Measurements from ENCODE around the gene TMEM190.

Gene TMEM190

GRCh38 chr19:55353803-55354697, 22.6 kb upstream of the TMEM190 start (continued):
- no peak for TF ChIP-seq ZNF280C (tag by site-specific recombination; IDR thresholded peaks at IDR 0.05)
- TF ChIP-seq ZNF670 (tag by site-specific recombination; IDR thresholded peaks at IDR 0.05; ENCODE audit: low read depth) = no peak
- TF ChIP-seq ZNF473 (tag by site-specific recombination; IDR thresholded peaks at IDR 0.05) = no peak
- TF ChIP-seq ZBTB1 (tag by site-specific recombination; IDR thresholded peaks at IDR 0.05) = no peak
- TF ChIP-seq PRDM1 (tag by site-specific recombination; IDR thresholded peaks at IDR 0.05) = no peak
- peak; percentile 44 for TF ChIP-seq GLIS1 (tag by site-specific recombination; IDR thresholded peaks at IDR 0.05)
- no peak for TF ChIP-seq ZNF677 (tag by site-specific recombination; IDR thresholded peaks at IDR 0.05)
- TF ChIP-seq ZNF16 (tag by site-specific recombination; IDR thresholded peaks at IDR 0.05; ENCODE audit: low read depth) = no peak
- no peak for TF ChIP-seq ZNF549 (tag by site-specific recombination; IDR thresholded peaks at IDR 0.05)
- TF ChIP-seq ZNF214 (tag by site-specific recombination; IDR thresholded peaks at IDR 0.05; ENCODE audit: borderline replicate concordance) = no peak
- TF ChIP-seq ZNF23 (tag by site-specific recombination; IDR thresholded peaks at IDR 0.05; ENCODE audit: borderline replicate concordance) = no peak
- TF ChIP-seq ZNF311 (tag by site-specific recombination; IDR thresholded peaks at IDR 0.05; ENCODE audit: borderline replicate concordance) = no peak
- TF ChIP-seq GFI1B (tag by site-specific recombination; IDR thresholded peaks at IDR 0.05) = no peak
- TF ChIP-seq WT1 (tag by site-specific recombination; IDR thresholded peaks at IDR 0.05) = 0 out of 2 replicates have a peak, but pooled peaks have one; percentile 28
- no peak for TF ChIP-seq ZNF266 (tag by site-specific recombination; IDR thresholded peaks at IDR 0.05; ENCODE audit: low read depth)
- TF ChIP-seq HIC1 (tag by site-specific recombination; IDR thresholded peaks at IDR 0.05) = peak; percentile 42
- TF ChIP-seq ZSCAN5A (tag by site-specific recombination; IDR thresholded peaks at IDR 0.05) = no peak
- no peak for TF ChIP-seq MEIS1 (CRISPR knock-in tag; IDR thresholded peaks at IDR 0.05; ENCODE audit: borderline replicate concordance)
- TF ChIP-seq ELK4 (IDR thresholded peaks at IDR 0.05; ENCODE audit: borderline replicate concordance, low read depth, low read length) = no peak
- no peak for TF ChIP-seq ZNF560 (tag by site-specific recombination; IDR thresholded peaks at IDR 0.05; ENCODE audit: borderline replicate concordance)
- TF ChIP-seq OSR2 (tag by site-specific recombination; IDR thresholded peaks at IDR 0.05) = no peak
- no peak for TF ChIP-seq ZNF10 (tag by site-specific recombination; IDR thresholded peaks at IDR 0.05)
- TF ChIP-seq ZBTB49 (tag by site-specific recombination; IDR thresholded peaks at IDR 0.05; ENCODE audit: low read depth) = no peak
- TF ChIP-seq ZNF571 (tag by site-specific recombination; IDR thresholded peaks at IDR 0.05) = no peak
- no peak for TF ChIP-seq ZBTB20 (tag by site-specific recombination; IDR thresholded peaks at IDR 0.05)
- no peak for TF ChIP-seq ZNF664 (tag by site-specific recombination; IDR thresholded peaks at IDR 0.05)
- no peak for TF ChIP-seq ZNF223 (tag by site-specific recombination; IDR thresholded peaks at IDR 0.05)
- TF ChIP-seq ZFP41 (tag by site-specific recombination; IDR thresholded peaks at IDR 0.05; ENCODE audit: borderline replicate concordance) = no peak
- TF ChIP-seq ZFP69B (tag by site-specific recombination; IDR thresholded peaks at IDR 0.05) = no peak
- no peak for TF ChIP-seq ZNF785 (tag by site-specific recombination; IDR thresholded peaks at IDR 0.05)
- no peak for TF ChIP-seq ZNF221 (tag by site-specific recombination; IDR thresholded peaks at IDR 0.05; ENCODE audit: borderline replicate concordance)
- no peak for TF ChIP-seq ZNF211 (tag by site-specific recombination; IDR thresholded peaks at IDR 0.05; ENCODE audit: low read depth)

All from HEK293 (cell line).